IPS DF 4.7 (cell line): ENCODE results near the gene ADAM22.

Experiments
- DNase-seq: peaks from one replicate; pipeline ENCODE4 v3.0.0-alpha.2; 2013; ENCODE audit warnings: low spot score; ENCODE audit errors: extremely low read depth

Gene ADAM22

DNA sequence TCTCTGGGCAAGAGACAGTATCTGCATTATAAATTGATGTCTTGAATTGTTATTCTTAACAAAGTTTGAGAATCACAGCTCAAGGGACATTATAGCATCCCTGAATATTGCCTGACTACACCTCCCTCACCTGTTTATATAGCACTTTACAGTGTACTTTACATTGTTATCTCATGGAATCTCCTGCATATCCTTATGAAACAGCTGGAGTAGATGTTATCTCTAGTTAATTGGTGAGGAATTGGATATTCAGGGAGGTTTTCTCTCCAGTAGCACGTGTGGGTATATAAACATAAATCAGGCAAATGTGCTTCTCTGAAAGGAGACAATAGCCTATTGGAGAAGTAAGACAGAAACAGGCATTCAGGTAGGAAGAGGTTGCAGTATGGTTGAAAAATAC lies 168.6 kb downstream of the ADAM22 start:
- no peak for DNase-seq

DNA sequence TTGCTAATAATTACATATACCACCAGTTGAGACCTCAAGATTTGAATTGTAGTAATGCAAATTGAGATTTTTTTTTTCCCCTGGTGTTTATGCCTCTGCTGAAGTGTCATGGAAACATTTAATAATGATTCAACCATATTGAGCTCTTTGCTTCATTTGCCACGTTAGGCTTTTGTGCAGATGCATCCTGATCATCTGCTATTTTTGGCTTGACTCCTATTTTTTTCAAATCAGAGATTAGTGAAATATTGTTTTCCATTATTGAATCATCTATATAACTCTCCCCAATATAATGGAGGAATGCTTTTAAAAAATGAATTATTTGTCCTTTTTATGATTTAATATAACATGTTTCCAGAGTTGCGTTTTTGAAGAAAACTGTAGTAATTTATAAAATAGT lies 170.7 kb downstream of the ADAM22 start:
- DNase-seq, result no peak

DNA sequence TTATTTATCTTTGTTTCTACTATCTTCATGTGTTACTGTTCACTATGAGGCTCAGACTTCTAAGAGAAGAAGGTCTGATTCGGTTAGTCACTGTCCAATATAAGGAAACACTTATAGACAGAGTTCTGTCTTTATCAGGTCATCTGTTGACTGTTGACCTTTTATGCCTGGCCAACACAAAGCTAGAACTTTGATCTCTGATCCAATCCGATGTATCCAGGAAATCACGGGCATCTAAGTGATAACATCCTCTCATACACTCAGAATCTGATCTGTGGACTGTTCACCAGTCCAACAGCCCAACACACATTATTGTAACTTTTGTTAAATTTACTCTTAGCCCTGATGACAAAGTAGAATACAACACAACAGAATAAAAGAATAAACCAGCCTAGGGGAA lies 171.2 kb downstream of the ADAM22 start:
- DNase-seq, result no peak

DNA sequence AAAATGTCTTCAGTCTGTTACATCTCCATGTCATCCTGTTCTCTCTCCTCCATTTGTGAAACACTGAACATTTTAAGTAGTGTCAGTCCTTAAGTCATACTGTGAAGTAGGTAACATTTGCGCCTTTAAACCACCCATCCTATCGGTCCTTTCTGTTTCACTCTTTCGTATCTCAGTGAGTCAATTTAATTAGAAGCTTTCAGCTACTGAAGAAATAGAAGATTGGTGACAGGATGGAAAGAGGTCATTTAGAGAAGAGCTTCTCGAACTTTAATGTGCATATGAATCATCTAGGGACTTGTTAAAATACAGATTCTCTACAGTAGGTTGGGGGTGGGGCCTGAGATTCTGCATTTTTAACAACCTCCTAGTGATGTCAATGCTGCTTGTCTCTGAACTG lies 172.4 kb downstream of the ADAM22 start:
- DNase-seq, result no peak

DNA sequence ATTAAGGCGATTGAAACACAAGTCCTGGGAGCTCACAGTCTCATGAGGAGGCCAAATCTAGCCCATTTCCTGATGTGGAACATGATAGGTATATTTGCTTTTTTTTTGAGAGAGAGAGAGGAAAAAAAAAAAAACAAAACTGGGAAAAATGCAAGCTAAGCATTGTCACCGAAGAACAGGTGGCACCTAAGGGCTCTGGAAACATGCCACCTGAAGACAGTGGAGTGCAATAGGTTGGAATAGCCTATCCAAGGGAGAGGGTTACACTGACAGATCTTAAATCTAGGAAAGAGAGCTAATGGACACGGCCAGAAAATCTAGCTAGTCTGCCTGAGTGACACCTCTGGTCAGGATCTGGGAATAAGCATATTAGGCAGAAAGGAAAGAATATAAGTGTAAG lies 175.6 kb downstream of the ADAM22 start:
- no peak for DNase-seq

DNA sequence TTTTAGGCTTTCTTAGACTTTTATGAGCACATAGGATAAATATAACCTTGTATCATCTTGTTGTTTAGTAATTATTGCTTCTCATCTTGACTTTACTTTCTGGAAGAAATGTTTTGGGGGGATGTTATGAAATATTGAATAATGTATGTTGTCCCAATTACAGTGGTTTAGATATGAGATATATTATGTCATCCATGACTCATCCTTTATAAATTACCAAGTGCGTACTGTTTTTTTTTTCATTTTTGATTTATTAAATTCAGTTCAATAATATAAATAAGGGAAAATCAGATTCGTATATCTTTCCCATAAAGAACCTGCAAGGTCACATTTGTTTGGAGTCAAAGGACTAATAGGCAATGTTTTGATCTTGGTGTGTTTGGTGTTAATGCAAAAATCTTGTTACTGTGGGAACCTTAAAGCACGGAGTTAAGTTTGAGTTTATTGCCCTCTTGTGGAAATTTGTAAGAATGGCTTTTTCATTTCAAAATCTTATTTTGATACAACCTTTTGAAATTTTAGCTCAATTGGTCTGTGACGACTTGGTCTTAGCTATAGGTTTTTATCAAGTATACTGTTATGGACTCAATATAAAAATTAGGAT lies 177.2 kb downstream of the ADAM22 start:
- no peak for DNase-seq

DNA sequence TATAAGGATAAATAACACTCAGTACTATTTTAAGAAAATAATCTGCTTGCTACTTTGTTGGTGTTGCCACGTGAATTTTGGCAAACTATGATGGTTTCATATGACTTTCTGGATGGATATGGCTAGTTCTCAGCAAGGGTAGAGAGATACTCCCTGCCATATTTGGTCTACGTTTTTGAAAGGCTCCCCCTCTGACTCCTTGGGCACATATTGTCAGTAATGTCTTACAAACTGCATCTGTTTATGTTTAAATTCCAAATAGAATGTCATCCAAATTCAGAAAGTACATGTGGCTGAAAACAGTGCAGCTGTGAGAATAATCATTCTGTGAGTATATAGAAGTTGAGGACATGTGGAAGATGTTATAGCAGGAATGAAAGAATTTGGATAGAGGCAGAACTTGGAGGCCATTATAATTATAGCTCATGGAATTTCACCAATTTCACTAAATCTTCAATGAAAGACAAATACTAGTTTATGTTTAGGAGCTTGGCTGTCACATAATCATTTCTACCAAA lies 178.0 kb downstream of the ADAM22 start:
- DNase-seq, result no peak

DNA sequence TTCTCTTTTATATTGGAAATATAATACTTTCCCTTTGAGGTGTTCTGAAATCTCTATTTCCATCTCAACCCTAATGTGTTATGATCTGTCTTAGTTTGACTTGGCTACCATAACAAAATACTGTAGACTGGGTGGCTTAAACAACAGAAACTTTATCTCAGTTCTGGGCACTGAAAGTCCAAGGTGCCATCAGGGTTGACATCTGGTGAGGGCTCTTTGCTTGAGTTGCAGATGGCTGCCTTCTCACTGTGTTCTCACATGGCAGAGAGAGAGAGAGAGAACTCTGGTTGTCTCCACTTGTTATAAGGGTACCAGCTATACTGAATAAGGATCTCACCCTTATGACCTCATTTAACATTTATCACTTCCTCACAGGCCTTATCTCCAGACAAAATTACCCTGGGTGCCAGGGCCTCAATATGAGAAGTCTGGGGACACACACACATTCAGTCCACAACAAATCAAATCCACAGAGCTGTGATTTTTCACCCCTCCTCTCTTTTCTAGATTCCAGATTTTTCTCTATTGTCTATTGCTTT lies 181.3 kb downstream of the ADAM22 start:
- no peak for DNase-seq

DNA sequence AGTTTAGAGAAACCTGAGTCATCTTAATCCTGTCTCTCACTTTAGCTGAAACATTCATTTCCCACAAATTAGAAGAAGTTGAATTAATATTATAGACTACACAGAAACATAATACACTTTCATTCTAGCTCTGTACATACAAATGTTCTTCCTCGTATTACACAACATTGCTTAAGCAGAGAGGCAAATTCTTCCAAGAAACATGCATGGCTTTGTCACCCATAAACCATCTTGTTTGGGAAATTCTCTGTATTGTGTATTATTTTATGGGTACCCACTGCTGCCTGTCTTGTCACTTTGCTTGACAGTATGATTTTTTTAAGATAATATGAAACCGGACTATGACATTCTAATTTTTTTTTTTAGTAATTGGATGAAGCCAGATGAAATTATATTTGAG lies 181.8 kb downstream of the ADAM22 start:
- DNase-seq, result no peak

DNA sequence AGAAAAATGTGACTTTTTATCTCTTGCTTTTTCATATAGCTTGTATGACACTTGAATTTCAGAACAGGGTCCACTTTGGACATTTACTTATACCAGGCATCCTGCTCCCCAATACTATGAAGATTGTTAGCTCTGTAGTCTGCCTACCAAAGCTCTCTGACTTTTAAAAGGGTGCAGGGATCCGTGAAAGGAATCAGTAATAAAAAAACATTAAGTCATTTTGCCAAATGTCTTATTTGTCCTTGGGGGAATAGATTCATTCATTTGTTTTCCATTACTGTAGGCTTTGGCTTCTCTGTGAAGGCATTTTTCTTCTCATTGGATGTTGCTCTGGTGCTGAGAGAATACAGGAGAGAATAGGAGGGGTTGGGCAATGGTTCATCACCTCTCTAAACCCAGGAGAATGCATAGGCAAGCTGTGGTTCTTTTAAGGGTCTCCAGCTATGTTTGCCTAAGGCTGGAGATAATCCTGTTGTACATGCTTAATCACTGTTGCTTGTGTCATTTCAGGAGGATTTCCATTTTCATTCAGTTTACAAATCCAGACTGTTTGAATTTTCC lies 182.3 kb downstream of the ADAM22 start:
- DNase-seq, result no peak

DNA sequence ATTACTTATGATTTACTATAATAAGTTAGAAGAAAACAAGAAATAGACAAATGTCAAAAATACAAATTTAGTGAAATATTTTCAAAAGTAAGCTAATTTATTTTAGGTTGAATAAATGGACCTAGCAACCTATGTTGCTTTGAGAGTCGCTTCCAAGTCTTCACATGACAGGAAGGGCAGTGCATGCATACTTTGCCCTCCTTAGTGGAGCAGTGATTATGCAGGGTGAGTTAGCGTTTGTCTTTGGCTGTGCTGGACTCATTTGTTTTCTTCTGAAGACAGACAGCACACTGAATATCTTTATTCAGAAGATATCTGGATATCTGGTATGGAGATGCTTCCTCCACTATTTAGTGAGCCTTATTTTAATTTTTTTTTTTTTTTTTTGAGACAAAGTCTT lies 183.3 kb downstream of the ADAM22 start:
- no peak for DNase-seq

DNA sequence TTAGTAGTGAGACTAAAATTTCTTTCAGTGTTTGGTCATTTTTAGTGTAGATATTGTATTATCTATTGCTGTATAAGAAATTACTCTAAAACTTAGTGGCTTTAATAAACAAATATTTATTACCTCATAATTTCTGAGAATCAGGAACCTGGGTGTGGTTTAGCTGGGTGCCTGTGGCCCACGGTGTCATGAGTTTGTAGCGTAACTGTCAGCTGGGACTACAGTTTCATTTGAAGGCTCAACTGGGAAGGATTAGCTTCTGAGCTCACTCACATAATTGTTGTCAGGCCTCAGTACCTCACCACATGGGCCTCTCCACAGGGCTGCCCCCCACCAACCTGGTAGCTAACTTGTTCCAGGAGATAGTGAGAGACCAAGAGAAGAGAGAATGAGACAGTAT lies 187.3 kb downstream of the ADAM22 start:
- no peak for DNase-seq

DNA sequence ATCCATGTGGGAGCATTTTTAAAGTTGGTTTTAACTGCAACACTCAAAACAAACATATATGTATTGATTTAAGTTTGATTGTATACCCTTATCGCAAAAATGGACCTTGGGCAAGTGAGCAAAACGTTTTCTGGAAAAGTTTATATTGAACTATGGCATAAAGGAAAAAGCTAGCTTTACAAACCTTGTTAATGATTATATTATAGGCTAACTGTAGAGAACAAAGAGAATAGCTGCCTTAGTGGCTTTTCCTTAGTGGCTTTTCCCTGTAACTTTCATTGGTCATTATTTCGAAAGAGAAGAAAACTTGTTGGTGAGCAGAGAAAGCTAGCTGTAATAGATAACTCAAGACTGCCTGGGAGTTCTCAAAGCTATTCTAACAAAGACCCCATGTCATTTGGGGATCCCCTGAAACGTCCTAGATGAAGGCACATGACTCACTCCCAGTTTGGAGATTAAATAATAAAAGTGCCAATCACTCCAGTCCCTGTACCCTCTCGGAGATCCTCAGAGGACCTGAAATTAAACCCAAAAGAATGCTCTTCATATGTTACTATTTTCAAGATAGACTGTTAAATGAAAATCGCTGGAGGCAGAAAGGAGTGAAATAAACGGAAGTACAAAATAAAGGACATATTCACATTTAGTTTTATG lies 193.7 kb downstream of the ADAM22 start:
- DNase-seq, result no peak

DNA sequence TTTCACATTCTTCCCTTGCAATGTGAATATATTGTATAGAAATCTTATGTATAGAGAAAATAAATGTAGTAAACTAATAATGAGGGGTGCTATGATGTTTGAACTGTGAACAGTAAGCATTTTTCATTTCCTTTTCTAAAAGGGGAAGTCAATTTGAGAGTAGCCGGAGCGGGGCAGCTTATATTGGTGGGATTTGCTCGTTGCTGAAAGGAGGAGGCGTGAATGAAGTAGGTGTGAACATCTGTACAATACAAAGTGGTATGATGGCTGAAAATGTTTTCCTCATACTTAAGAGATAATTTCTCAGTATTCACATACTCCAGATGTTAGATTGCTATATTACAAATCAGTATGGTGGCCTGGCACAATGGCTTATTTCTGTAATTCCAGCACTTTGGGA lies 198.7 kb downstream of the ADAM22 start:
- no peak for DNase-seq

DNA sequence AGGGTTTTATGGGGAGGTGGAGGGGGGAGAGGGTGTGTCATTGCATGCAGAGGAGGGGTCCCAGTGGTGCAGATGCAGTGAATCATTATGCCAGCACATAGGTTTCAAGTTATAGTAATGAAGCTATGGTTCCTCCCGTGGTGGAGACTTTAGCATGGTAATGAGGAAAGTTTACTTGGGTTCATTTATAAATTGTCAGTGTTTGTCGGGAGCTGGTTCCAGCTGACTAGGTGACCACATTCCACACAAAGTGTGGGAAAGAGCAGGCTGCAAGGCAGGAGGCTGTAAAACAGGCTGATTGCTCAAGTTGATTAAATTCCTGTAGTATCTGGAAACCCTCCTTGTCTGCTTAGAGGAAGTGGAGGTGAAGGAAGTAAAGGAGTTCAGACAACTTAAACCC lies 206.9 kb downstream of the ADAM22 start:
- no peak for DNase-seq

DNA sequence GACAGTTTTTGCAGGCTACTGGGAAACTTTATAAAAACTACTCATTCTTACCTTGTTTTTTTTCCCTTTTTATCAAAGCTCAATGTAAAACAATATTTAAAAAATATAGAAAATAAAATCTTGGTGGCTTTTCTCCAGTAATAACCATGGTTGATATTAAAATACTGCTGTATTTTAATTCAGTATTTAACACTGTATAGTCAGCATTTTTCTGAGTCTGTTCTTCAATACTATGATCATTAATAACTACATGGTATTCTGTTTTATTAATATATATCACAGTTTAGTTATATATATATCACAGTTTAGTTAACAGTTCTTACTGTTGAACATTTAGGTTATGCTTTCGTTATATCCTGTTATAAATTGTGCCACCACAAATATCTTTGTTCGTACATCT lies 207.4 kb downstream of the ADAM22 start:
- no peak for DNase-seq

DNA sequence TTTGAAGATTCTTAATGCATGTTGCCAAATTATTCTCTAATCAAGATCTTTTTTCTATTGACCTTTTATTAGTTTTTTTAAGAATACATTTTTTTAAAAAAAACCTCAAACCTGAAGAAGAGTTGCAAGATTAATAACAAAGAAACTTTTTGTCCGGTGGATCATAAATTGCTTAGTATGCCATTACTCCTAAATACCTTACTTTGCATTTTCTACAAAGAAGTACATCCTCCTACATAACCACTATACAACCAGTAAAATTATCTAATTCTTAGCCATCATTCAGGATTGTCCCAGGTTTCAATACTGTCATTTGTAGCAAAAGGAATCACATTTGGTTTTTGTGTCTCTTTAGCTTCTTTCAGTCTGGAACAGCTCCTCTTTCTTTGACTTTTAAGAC lies 207.9 kb downstream of the ADAM22 start:
- no peak for DNase-seq

DNA sequence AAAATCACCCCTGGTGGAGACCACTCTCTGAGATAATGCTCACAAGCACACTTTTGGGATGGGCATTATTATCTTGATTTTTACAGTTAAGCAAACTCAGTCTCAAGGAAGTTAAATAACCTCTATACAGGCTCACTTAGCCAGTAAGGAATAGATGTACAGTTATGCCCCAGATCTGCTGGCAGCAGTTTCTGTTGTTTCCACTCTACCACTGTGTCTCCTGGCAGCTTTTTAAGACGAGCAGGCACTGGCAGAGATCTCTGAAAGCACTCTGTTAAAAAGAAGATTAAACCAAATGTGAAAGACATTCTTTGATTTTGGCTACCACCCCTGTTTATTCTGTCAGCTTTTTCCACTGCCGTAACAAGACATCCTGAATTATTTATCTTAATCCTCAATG lies 212.6 kb downstream of the ADAM22 start:
- no peak for DNase-seq

DNA sequence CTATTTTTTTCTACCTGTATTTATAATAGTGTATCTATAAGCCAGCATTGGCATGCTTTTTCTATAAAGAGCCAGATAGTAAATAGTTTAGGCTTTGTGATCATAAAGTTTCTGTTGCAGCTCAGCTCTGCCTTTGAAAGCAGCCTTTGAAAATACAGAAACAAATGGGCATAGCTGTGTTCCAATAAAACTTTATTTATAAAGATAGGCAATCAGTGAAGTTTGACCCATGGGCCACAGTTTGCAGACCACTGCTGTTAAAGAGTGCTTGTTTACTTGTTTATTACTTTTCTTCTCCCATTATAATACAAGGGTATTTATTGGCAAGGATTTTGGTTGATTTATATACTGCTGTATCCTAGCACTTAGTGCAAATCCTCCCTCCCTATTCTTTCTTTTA lies 213.3 kb downstream of the ADAM22 start:
- DNase-seq, result no peak

DNA sequence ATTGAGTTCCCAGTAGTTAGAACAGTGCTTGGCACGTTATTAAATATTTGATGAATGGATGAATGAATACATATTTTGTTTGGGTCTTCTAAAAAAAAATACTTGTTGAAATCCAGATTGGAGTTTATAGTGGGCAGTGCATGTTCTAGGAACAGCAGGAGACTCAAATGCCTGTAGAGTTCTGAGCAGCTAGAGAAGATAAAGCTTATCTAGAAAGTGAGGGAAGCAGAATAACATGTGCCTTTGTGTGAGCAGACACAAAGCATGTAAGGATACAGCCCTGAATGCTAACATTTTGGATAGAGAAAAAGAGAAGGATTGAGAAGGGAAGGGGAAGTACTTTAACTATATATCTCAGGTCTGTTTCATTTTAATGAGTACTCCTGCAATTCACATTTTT lies 213.9 kb downstream of the ADAM22 start:
- DNase-seq, result no peak

DNA sequence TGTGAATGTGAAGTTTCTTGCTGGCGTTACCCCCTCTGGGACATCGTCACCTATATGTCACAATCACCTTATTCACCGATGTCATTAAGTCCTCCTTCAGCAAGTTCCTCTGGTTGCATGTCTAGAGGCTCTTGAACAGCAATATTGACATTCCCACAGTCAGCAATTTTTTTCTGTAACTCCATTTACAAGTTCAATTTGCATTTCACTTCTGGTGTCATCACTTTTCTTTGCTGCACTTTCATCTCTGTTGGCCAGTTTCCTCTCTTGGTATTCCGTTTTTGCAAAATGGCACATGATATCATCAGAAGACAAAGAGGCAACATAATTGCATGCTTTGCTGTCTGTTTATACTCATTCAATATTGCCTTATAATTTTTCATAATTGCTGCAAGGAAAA lies 216.0 kb downstream of the ADAM22 start:
- DNase-seq, result no peak

DNA sequence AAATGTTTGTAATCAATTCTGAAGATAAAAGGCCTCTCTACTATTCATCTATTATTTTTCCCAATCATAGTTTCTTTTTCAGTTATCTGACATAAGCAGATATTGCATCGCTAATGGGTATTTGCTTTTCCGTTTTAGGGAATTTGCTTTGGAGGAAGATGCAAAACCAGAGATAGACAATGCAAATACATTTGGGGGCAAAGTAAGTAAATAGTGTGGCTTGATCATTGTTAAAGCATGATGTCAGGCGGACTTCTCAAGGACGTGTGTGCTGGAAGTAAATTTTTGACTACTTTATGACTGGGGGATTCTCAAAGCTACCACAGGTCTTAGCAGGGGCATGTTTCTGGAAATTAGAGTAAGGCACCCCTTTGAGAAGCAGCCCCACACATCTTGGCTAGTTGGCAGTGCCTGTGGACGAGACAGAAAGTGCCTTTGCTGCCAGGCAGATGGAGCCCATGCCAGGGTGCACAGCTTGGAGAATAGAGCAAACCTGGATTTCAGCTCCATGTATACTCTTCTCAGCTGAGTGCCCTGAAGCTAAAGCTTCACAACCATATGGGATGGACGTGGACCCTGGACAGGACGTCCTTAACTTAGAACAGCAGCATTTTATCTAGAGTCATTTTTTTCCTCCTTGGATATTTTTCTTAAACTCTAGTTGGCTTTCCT lies 217.2 kb downstream of the ADAM22 start:
- DNase-seq, result no peak
